ENCODE results near the gene KCNJ9.

DNA sequence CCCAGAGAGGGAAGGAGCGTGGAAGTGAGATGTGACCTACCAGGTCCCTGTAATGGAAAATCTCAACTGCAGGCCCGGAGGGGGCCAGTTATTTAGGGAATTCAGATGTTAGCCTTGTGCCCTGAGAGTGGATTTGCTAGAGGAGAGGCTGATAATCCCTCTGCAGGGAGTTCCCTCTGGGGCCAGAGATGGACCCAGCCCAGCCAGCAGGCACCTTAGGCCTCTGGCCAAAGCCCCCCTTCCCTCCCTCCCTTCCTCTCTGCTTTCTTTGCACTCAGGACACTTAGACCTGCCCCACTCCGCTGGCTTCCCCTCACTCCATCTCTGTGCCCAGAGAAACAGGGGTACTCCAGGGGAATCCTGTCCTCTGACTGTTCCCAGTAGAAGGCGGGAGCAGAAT lies 32.7 kb downstream of the KCNJ9 start:
- TF ChIP-seq, protein P1, sequence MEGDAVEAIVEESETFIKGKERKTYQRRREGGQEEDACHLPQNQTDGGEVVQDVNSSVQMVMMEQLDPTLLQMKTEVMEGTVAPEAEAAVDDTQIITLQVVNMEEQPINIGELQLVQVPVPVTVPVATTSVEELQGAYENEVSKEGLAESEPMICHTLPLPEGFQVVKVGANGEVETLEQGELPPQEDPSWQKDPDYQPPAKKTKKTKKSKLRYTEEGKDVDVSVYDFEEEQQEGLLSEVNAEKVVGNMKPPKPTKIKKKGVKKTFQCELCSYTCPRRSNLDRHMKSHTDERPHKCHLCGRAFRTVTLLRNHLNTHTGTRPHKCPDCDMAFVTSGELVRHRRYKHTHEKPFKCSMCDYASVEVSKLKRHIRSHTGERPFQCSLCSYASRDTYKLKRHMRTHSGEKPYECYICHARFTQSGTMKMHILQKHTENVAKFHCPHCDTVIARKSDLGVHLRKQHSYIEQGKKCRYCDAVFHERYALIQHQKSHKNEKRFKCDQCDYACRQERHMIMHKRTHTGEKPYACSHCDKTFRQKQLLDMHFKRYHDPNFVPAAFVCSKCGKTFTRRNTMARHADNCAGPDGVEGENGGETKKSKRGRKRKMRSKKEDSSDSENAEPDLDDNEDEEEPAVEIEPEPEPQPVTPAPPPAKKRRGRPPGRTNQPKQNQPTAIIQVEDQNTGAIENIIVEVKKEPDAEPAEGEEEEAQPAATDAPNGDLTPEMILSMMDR (IDR thresholded peaks at IDR 0.05) = no peak
- TF ChIP-seq POLR2AphosphoS5 (IDR thresholded peaks at IDR 0.05; ENCODE audit: insufficient read depth in 1 of 2, low read depth in 1 of 2) = no peak
